ENCODE data around the gene PXDC1.

The PXDC1 gene

DNA sequence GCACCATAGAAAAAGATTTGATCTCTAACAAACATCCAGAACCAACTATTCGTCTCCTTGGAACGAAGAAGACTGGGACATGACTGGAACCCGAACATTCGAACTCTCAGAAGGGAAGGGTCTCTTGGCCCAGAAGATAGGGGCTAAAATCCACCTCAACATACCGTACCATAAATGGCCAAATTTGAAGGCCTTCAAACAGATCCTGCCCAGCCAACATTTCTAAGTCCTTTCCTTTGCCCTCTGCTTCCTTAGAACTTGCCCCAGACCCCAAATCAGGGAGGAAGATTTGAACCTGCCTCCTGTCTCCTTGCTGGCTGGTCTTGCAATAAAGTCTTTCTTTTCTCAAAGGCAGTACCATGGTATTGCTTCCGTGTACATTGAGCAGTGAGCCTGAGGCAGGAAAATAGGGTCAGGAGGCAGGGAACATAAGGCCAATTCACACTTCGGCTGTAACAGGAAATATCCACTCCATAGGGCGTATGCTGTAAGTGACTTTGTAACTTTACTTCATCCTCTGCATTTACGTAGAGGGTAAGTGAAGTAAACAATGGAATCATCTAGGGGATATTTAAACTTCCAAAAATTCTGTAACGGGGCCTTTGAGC, 1.8 kb upstream of the PXDC1 start:
- TF ChIP-seq, protein P1, sequence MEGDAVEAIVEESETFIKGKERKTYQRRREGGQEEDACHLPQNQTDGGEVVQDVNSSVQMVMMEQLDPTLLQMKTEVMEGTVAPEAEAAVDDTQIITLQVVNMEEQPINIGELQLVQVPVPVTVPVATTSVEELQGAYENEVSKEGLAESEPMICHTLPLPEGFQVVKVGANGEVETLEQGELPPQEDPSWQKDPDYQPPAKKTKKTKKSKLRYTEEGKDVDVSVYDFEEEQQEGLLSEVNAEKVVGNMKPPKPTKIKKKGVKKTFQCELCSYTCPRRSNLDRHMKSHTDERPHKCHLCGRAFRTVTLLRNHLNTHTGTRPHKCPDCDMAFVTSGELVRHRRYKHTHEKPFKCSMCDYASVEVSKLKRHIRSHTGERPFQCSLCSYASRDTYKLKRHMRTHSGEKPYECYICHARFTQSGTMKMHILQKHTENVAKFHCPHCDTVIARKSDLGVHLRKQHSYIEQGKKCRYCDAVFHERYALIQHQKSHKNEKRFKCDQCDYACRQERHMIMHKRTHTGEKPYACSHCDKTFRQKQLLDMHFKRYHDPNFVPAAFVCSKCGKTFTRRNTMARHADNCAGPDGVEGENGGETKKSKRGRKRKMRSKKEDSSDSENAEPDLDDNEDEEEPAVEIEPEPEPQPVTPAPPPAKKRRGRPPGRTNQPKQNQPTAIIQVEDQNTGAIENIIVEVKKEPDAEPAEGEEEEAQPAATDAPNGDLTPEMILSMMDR (IDR thresholded peaks at IDR 0.05; ENCODE audit: low read depth, low read length): no peak
- no peak overlapping the region for H3K4me3 ChIP-seq (replicated peaks in 1 of 2; ENCODE audit: low read depth in 2 of 2, low read length in 2 of 2)
- no peak for DNase-seq (ENCODE audit: low read depth in 2 of 2)

DNA sequence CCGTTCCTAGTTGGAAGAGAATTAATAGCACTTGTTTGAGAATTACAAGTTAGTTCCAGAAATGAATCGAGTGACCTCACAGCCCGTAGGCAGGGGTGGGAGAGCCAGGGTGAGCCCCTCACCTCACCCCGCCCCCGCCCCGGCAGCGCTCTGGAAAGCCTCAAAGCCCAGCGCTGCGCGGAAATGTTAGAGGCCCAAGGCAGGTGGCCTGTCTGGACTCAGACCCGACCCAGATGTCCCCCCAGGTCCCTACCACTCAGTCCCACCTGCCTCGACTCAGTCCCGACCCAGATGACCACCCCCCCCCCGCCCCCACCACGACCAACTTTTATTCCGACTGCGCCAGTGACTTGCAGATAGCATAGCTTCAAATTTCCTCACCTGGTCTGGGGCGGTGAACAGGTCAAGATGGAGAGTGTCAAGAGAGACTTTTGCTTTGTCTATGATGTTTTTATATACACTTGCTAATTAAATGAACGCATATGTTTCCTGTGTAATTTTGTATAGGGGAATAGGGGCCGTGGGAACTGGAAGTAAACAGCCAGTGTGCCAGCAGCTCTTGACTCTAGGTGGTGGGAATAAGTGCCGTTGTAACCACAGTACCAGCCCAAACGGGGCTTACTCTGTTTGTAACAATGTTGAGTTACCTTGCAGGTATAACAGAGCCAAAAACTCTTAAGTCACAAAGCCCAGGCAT, 1.2 kb upstream of the PXDC1 start:
- TF ChIP-seq, protein P1 (IDR thresholded peaks at IDR 0.05; ENCODE audit: low read depth, low read length): no peak
- H3K4me3 ChIP-seq (replicated peaks in 1 of 2; ENCODE audit: low read depth in 2 of 2, low read length in 2 of 2): peak overlapping the region; percentile 37 to 86

DNA sequence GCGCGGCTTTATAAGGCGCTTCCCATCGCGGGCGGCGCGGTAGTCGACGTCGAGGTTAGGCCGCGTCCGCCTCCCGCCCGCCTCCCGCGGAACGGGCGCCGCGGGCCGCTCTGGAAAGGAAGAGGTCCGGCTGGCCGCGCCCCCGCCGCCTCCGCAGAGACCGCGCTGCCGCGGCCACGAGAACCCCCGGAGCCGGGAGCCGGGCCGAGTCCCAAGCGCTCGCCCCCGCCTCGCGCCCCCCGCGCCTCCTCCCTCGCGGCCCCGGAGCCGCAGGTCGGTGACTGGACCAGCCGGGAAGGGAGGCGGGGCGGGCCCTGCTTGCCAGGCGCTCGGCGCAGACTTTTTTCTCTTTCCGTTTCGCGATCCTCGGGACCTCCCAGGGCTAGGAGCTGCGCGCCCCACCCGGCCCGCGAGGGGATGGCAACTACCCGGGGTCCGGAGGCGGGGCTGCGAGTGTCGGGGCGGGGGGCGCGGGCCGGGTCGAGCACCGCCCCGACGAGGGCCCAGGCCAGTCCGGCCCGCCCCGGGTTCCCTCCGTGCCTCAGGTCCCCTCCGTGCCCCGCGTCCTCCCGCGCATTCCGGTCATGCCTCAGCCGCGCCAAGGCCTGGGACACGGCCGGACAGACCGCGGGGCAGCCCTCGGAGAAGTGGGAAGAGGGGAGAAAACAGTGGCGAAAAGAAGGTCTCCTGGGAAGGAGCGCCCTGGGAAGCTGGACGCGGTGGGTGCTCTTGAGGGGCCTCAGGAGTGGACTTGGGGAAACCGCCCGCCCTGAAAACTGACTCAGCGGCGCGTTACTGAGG, 417 bp upstream of the PXDC1 start:
- H3K4me3 ChIP-seq (replicated peaks in 1 of 2; ENCODE audit: low read depth in 2 of 2, low read length in 2 of 2): peak overlapping the region; percentile 86 to 88
- peak; percentile 91 to 97 for DNase-seq (ENCODE audit: low read depth in 2 of 2)
- TF ChIP-seq, protein P1 (IDR thresholded peaks at IDR 0.05; ENCODE audit: low read depth, low read length): peak; percentile 37

More for the DNA sequence above, 1.2 kb upstream of the PXDC1 start:
- DNase-seq (ENCODE audit: low read depth in 2 of 2): no peak

DNA sequence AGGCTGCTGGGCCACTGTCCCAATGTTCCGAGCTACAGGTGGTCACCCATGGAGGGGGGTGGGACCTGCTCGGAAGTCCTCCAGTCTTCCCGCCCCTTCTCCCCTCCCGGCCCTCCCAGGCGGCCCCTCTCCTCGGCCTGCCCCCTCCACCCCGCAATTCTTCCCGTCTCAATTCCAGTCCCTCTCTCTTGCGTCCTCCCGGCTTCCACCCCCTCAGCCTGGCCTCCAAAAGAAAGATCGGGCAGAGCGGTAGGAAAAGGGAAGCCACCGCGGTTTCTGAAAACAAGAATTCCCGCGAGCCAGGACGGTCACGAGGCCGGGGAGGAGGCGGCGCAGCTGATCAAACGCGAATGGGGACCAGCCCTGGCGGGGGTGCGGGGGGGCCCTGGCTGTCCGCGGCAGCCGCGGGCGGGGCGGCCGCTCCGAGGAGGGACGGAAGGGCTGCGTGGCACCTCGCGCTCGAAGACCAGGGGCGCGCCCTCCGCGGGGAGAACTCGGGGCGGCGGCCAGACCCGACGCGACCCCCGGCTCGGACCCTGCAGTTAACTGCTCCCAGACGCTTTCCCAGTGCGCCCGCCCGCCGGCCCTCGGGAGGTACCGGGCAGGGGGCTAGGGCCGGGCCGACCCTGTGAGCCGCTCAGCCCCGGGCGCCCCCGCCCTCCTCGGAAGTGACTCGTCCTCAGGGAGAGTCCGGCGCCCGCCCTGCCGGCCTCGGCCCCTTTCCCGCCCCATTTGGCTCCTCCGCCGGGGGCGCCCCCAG, 1.0 kb downstream of the PXDC1 start:
- TF ChIP-seq, protein P1 (IDR thresholded peaks at IDR 0.05; ENCODE audit: low read depth, low read length): no peak
- peak overlapping the region; percentile 86 to 88 for H3K4me3 ChIP-seq (replicated peaks in 1 of 2; ENCODE audit: low read depth in 2 of 2, low read length in 2 of 2)
- DNase-seq (ENCODE audit: low read depth in 2 of 2): peak; percentile 76 to 79

DNA sequence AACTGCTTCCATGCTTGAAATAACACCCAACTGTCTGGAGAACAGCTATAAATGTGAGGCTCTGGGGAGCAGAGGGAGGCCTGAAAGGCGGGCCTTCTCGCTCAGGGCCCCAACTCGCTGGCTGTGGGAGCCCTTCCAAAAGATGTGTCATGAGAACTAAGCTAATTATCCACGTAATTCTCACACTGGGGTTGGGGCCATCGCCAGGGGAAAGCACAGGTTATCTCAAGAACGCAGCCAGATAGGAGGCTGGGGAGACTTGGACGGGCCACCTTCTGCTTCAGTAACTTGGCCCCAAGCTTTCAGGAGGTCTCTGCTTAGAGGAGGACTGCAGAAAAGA, 1.6 kb downstream of the PXDC1 start:
- DNase-seq (ENCODE audit: low read depth in 2 of 2): peak; percentile 80 to 88
- peak overlapping the region; percentile 86 to 88 for H3K4me3 ChIP-seq (replicated peaks in 1 of 2; ENCODE audit: low read depth in 2 of 2, low read length in 2 of 2)
- TF ChIP-seq, protein P1 (IDR thresholded peaks at IDR 0.05; ENCODE audit: low read depth, low read length): no peak

DNA sequence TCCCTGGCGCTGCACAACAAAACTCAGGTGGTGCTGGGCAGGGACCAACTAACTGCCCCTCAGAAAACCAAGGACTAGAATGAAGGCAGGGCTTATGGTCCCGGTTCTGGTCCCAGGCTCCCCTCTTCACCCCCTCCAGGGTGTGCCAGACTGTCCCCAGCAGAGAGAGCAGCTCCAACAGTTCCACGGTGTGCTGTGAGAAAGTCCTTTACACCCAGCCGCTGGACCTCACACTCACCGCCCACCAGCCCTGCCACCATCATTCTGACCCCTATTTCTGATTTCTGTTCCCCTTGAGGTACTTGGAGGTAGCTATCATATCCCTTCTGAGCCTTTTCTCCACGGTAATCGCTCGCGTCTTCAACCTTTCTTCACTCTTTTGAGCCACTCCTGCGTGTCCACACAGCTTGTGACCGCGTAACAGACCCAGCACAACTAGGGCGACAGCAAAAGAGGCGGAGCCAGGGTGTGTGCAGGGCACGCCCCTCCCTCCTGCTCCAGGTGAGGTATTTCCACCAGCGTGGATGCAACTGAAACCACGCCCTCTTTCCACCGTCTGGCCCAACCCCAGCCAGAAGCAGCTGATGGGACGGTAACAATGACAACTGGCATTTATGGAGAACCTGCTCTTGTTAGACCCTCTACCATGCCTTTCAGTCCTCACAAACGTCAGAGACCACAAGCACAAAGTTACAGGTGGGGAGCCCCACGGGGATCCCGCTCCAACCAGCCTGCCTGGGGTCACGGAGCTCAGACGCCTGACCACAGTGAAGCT, 2.3 kb downstream of the PXDC1 start:
- H3K4me3 ChIP-seq (replicated peaks in 1 of 2; ENCODE audit: low read depth in 2 of 2, low read length in 2 of 2): peak overlapping the region; percentile 86 to 88
- TF ChIP-seq, protein P1 (IDR thresholded peaks at IDR 0.05; ENCODE audit: low read depth, low read length): no peak
- no peak for DNase-seq (ENCODE audit: low read depth in 2 of 2)

Measured in cardiac fibroblast (primary cell).